Measurements from ENCODE around the gene LYZL1.

LYZL1 gene

DNA sequence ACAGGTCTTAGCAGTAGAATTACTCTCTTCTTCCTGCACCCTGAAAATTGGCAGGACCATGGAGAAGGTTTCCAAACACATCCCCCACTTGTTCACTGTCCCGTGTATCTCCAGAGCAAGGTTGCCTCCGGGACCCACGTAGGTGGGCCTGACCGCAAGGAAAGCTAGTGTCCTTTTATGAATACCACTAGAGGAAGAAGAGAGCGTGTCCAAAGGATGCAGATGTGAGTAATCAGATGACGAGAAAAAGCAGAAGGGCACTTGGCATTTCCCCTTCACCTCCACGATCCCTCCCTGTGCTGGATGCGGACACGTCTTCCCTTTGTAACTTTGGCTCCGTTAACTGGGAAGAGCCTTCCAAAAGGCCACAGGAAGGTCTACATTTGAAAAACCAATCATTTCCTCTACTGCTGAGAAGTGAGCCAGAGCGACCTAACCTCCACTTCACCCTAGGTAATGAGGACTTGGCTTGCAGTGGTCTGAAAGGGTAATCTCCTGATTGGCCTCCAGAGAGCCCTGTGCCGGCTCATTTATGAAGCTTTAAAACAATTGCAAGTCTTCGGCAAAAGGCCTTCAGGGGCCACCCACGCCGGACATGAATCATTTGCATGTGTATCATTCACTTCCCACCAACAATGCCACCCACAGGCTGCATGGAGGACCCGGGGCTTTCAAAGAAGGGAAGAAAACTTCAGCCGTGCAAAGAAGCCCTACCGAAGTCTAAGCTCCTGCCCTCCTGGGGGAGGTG, 55.4 kb downstream of the LYZL1 start:
- no peak overlapping the region for H3K27ac ChIP-seq (ENCODE audit: low read depth, low read length)
- no peaks in the 10 kb centered on the region for H3K27me3 ChIP-seq (ENCODE audit: control insufficient read depth in 1 of 2, insufficient read depth in 2 of 2, low read length in 2 of 2)

DNA sequence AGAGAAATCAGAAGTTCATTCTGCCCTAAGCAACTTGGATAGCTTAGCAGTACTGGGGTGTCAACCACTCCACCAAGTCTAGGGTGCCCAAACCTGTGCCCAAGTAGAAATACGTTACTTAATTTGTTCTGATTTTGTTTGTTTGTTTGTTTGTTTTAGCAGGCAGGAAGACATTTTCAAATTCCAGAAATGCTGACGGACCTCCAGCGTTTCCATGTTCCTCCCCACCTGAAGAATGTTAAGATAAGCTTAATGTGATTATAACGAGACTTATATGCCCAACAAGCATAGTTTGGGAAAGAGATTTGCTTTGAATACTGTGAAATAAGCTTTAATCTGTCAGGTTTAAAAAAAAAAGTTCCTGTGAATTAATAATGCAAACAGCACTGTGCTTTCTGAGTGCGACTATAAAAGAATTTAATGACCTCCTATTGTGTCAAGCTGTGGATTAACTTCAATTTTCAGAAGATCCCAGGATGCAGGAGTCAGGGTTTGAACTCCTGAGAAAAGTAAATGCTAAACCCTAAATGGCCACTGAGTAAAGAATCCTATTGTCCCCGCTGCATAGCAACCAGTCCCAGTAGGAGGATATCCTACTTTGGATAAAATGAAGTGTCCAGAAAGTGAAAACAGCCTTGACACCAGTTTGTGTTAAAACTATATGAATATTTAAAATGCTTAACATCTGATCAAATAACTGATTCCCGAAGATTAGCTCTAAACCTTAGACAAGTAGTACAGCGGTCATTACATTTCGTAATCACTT, 56.5 kb downstream of the LYZL1 start:
- Histone ChIP-seq H3K36me3 (ENCODE audit: control insufficient read depth in 1 of 2, insufficient read depth in 2 of 2, low read length in 2 of 2) (no peaks in the 10 kb centered on the region), H3K9me3 (ENCODE audit: control insufficient read depth in 1 of 2, low read length in 2 of 2) (no peaks in the 10 kb centered on the region), H3K4me1 (ENCODE audit: control insufficient read depth in 1 of 2, insufficient read depth in 2 of 2, low read length in 2 of 2) (no peaks in the 10 kb centered on the region), H3K9ac (ENCODE audit: low read depth in 1 of 2, low read length in 2 of 2) (no peak overlapping the region), H3K27ac (ENCODE audit: low read depth, low read length) (no peak overlapping the region), H3K4me3 (ENCODE audit: low read depth in 1 of 2, low read length in 2 of 2) (no peak overlapping the region), H3K27me3 (ENCODE audit: control insufficient read depth in 1 of 2, insufficient read depth in 2 of 2, low read length in 2 of 2) (no peaks in the 10 kb centered on the region)

More for the DNA sequence above, 55.4 kb downstream of the LYZL1 start:
- H3K36me3 ChIP-seq (ENCODE audit: control insufficient read depth in 1 of 2, insufficient read depth in 2 of 2, low read length in 2 of 2) = no peaks in the 10 kb centered on the region
- H3K4me3 ChIP-seq (ENCODE audit: low read depth in 1 of 2, low read length in 2 of 2) = no peak overlapping the region
- no peaks in the 10 kb centered on the region for H3K4me1 ChIP-seq (ENCODE audit: control insufficient read depth in 1 of 2, insufficient read depth in 2 of 2, low read length in 2 of 2)
- H3K9ac ChIP-seq (ENCODE audit: low read depth in 1 of 2, low read length in 2 of 2) = no peak overlapping the region
- no peaks in the 10 kb centered on the region for H3K9me3 ChIP-seq (ENCODE audit: control insufficient read depth in 1 of 2, low read length in 2 of 2)

DNA sequence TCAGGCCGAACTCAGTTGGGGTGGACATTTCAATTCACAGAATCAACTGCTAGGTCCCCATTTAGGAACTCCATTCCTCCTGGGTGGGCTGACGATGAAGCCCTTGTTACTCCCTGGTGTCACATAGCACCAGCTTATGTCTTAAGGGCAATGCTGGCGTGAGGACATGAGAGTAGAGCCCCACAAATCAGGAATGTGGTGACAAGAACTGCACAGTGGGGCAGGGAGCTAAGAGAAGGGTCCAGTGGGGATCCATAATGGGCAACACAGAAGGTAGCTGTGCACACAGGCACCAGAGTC, 57.0 kb downstream of the LYZL1 start:
- no peak overlapping the region for H3K27ac ChIP-seq (ENCODE audit: low read depth, low read length)
- no peak overlapping the region for H3K4me3 ChIP-seq (ENCODE audit: low read depth in 1 of 2, low read length in 2 of 2)
- no peaks in the 10 kb centered on the region for H3K27me3 ChIP-seq (ENCODE audit: control insufficient read depth in 1 of 2, insufficient read depth in 2 of 2, low read length in 2 of 2)
- H3K36me3 ChIP-seq (ENCODE audit: control insufficient read depth in 1 of 2, insufficient read depth in 2 of 2, low read length in 2 of 2) = no peaks in the 10 kb centered on the region
- no peaks in the 10 kb centered on the region for H3K4me1 ChIP-seq (ENCODE audit: control insufficient read depth in 1 of 2, insufficient read depth in 2 of 2, low read length in 2 of 2)
- no peak overlapping the region for H3K9ac ChIP-seq (ENCODE audit: low read depth in 1 of 2, low read length in 2 of 2)
- H3K9me3 ChIP-seq (ENCODE audit: control insufficient read depth in 1 of 2, low read length in 2 of 2) = no peaks in the 10 kb centered on the region

DNA sequence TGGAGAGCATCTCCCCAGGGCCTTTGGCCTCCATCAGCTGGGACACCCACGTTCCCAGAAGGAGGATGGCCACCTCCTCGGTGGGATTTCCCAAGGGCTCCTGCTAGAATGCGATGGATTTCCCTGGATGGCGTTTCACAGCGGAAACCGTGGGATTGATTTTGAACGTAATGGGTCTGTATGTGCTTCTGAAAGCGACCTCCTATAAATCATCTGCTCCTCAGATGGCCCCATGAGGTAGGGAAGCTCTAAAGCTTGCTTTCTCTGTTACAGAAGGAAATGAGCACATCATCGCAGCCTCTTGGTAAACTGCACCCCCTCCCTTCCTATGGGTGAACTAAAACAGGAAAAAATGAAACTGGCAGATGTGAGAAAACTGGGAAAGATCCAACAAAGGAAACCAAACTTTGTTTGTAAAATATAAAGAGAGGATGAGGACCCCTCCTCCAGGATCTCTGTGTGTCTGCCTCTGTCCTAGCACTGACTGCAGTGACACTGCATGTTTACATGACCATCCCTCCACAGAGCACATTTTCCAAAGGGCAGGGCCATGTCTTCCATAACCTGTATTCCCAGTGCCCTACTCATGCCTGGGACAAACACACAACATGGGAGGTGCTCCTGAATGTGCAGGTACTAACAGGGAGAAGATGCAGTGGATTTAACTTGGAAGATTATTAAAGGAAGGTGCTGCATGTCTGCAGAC, 57.6 kb downstream of the LYZL1 start:
- H3K36me3 ChIP-seq (ENCODE audit: control insufficient read depth in 1 of 2, insufficient read depth in 2 of 2, low read length in 2 of 2) = no peaks in the 10 kb centered on the region
- no peak overlapping the region for H3K27ac ChIP-seq (ENCODE audit: low read depth, low read length)
- no peak overlapping the region for H3K9ac ChIP-seq (ENCODE audit: low read depth in 1 of 2, low read length in 2 of 2)
- H3K4me1 ChIP-seq (ENCODE audit: control insufficient read depth in 1 of 2, insufficient read depth in 2 of 2, low read length in 2 of 2) = no peaks in the 10 kb centered on the region
- H3K9me3 ChIP-seq (ENCODE audit: control insufficient read depth in 1 of 2, low read length in 2 of 2) = no peaks in the 10 kb centered on the region
- H3K27me3 ChIP-seq (ENCODE audit: control insufficient read depth in 1 of 2, insufficient read depth in 2 of 2, low read length in 2 of 2) = no peaks in the 10 kb centered on the region
- H3K4me3 ChIP-seq (ENCODE audit: low read depth in 1 of 2, low read length in 2 of 2) = no peak overlapping the region

DNA sequence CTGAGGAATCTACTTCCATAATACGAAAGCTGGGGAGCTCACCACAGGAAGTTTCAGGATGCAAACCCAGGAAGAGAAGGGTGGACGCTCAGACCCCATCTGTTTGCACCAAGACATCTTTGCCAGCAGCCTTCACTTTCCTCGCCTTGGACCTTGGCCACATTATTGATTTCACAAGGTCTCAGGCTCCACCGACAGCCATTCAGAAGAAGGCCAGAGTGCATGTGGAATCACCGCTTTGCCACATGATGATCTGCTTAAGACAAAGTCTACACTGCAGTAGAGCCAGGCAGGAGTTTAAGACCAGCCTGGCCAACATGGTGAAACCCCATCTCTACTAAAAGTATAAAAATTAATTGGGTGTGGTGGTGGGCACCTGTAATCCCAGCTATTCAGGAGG, 60.0 kb downstream of the LYZL1 start:
- Histone ChIP-seq H3K27ac (ENCODE audit: low read depth, low read length) (no peak overlapping the region), H3K4me1 (ENCODE audit: control insufficient read depth in 1 of 2, insufficient read depth in 2 of 2, low read length in 2 of 2) (no peaks in the 10 kb centered on the region), H3K9ac (ENCODE audit: low read depth in 1 of 2, low read length in 2 of 2) (no peak overlapping the region)

DNA sequence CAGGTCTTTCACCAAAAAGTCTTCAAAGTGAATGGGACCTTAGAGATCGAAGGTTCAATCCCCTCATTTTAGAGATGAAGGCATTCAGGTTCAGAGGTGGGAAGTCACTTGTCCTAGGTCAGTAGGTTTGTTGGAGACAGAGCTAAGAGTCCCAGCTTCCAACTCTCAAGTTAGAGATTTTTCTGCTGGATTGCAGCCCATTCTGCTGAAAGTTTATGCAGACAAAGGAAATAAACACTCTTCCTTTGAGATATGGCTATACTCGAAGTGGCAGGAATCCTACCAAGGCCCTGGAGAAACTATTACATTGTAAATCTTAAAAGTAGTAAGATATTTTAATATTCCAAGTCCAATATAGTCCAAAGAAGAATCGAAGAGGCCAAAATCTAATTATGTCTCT, 64.4 kb downstream of the LYZL1 start:
- Histone ChIP-seq H3K4me3 (ENCODE audit: low read depth in 1 of 2, low read length in 2 of 2) (no peak overlapping the region), H3K4me1 (ENCODE audit: control insufficient read depth in 1 of 2, insufficient read depth in 2 of 2, low read length in 2 of 2) (no peaks in the 10 kb centered on the region), H3K36me3 (ENCODE audit: control insufficient read depth in 1 of 2, insufficient read depth in 2 of 2, low read length in 2 of 2) (no peaks in the 10 kb centered on the region), H3K27me3 (ENCODE audit: control insufficient read depth in 1 of 2, insufficient read depth in 2 of 2, low read length in 2 of 2) (no peaks in the 10 kb centered on the region), H3K9me3 (ENCODE audit: control insufficient read depth in 1 of 2, low read length in 2 of 2) (no peaks in the 10 kb centered on the region), H3K27ac (ENCODE audit: low read depth, low read length) (no peak overlapping the region), H3K9ac (ENCODE audit: low read depth in 1 of 2, low read length in 2 of 2) (no peak overlapping the region)

More for the DNA sequence above, 60.0 kb downstream of the LYZL1 start:
- Histone ChIP-seq H3K9me3 (ENCODE audit: control insufficient read depth in 1 of 2, low read length in 2 of 2) (no peaks in the 10 kb centered on the region), H3K36me3 (ENCODE audit: control insufficient read depth in 1 of 2, insufficient read depth in 2 of 2, low read length in 2 of 2) (no peaks in the 10 kb centered on the region), H3K4me3 (ENCODE audit: low read depth in 1 of 2, low read length in 2 of 2) (no peak overlapping the region), H3K27me3 (ENCODE audit: control insufficient read depth in 1 of 2, insufficient read depth in 2 of 2, low read length in 2 of 2) (no peaks in the 10 kb centered on the region)

DNA sequence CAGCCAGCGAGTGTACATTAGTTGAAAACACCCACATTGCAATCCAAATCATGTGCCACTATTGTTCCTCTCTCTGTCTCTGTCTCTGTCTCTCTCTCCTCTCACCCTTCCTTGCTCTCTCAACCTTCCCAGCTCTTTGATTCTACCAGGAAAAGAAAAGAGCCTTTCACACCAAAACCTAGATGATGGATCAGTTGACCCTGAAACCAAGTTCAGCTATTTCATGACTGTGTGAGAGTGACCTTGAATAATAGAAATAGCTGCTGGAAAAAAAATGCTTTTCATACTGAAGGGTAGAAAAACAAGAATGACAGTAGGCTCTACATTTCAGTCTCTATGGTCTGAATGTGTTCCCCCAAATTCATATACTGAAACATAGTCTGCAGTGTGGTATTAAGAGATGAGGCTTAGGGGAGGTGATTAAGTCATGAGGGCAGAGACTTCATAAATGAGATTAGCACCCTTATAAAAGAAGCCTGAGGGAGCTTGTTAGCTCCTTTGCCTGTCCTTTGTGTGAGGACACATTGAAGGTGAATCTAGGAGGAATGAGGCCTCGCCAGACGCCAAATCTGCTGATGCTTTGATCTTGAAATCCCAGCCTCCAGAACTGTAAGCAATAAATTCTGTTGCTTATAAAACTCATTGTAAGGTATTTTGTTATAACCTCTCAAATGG, 65.2 kb downstream of the LYZL1 start:
- Histone ChIP-seq H3K4me1 (ENCODE audit: control insufficient read depth in 1 of 2, insufficient read depth in 2 of 2, low read length in 2 of 2) (no peaks in the 10 kb centered on the region), H3K4me3 (ENCODE audit: low read depth in 1 of 2, low read length in 2 of 2) (no peak overlapping the region), H3K27me3 (ENCODE audit: control insufficient read depth in 1 of 2, insufficient read depth in 2 of 2, low read length in 2 of 2) (no peaks in the 10 kb centered on the region), H3K9me3 (ENCODE audit: control insufficient read depth in 1 of 2, low read length in 2 of 2) (no peaks in the 10 kb centered on the region), H3K27ac (ENCODE audit: low read depth, low read length) (no peak overlapping the region), H3K36me3 (ENCODE audit: control insufficient read depth in 1 of 2, insufficient read depth in 2 of 2, low read length in 2 of 2) (no peaks in the 10 kb centered on the region), H3K9ac (ENCODE audit: low read depth in 1 of 2, low read length in 2 of 2) (no peak overlapping the region)

DNA sequence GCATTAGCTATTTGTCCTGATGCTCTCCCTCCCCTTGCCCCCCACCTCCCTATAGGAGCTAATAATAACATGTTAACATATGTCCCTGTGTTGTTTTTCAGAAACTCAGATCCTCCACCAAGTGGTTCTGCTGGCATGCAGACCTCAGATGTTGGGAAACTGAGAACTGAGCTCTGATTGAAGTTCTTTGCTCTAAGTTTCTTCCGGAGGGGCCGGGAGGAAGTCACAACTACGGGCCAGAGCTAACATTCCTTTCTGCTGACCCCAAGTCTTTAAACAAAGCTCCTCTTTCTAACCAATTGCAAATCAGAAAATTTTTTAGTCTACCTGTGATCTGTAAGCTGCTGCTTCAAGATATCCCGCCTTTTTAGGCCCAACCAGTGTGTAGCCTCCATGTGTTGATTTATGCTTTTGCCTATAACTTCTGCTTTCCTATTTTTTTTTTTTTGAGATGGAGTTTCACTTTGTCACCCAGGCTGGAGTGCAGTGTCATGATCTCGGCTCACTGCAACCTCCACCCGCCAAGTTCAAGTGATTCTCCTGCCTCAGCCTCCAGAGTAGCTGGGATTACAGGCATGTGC, 66.6 kb downstream of the LYZL1 start:
- Histone ChIP-seq H3K9ac (ENCODE audit: low read depth in 1 of 2, low read length in 2 of 2) (no peak overlapping the region), H3K9me3 (ENCODE audit: control insufficient read depth in 1 of 2, low read length in 2 of 2) (no peaks in the 10 kb centered on the region), H3K4me3 (ENCODE audit: low read depth in 1 of 2, low read length in 2 of 2) (no peak overlapping the region), H3K4me1 (ENCODE audit: control insufficient read depth in 1 of 2, insufficient read depth in 2 of 2, low read length in 2 of 2) (no peaks in the 10 kb centered on the region), H3K36me3 (ENCODE audit: control insufficient read depth in 1 of 2, insufficient read depth in 2 of 2, low read length in 2 of 2) (no peaks in the 10 kb centered on the region), H3K27me3 (ENCODE audit: control insufficient read depth in 1 of 2, insufficient read depth in 2 of 2, low read length in 2 of 2) (no peaks in the 10 kb centered on the region), H3K27ac (ENCODE audit: low read depth, low read length) (no peak overlapping the region)

DNA sequence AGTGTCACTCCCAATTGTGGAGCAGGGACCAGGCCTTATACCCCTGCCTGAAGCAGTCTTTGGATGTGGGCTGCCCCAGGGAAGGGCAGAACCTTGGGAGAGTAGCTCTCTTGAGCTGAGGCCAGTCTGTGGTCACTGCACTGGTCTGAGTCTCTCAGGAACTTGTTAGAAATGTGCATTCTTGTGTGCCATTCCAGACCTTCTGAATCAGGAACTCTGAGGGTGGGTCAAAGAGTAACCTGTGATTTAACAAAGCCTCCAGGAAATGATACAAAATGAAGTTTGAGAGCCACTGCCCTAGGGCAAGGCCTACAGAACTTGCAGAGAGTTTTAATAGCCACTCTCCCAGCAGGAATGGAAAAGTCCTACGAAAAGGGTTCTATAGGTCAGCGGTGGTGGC, 68.1 kb downstream of the LYZL1 start:
- no peaks in the 10 kb centered on the region for H3K9me3 ChIP-seq (ENCODE audit: control insufficient read depth in 1 of 2, low read length in 2 of 2)
- H3K27ac ChIP-seq (ENCODE audit: low read depth, low read length) = no peak overlapping the region
- H3K4me1 ChIP-seq (ENCODE audit: control insufficient read depth in 1 of 2, insufficient read depth in 2 of 2, low read length in 2 of 2) = no peaks in the 10 kb centered on the region
- no peaks in the 10 kb centered on the region for H3K27me3 ChIP-seq (ENCODE audit: control insufficient read depth in 1 of 2, insufficient read depth in 2 of 2, low read length in 2 of 2)
- no peak overlapping the region for H3K4me3 ChIP-seq (ENCODE audit: low read depth in 1 of 2, low read length in 2 of 2)
- H3K36me3 ChIP-seq (ENCODE audit: control insufficient read depth in 1 of 2, insufficient read depth in 2 of 2, low read length in 2 of 2) = no peaks in the 10 kb centered on the region
- H3K9ac ChIP-seq (ENCODE audit: low read depth in 1 of 2, low read length in 2 of 2) = no peak overlapping the region
